Measurements from ENCODE around the gene TJP1. TPM values are rescaled to one million over a fixed set of nuclear protein-coding genes. Genes with fewer than 3 reads are reported as not detected.
A peak's percentile ranks its signal among the peaks of the same experiment; 100 is the strongest.
"Not testable (repeated sequence)": the region's sequence is repeated elsewhere in the genome, so short reads cannot be mapped to it uniquely, and the experiment has no call there.

The TJP1 gene
- total RNA-seq, 1 experiment from 2014 or later = 31.6 TPM

- DNase-seq (ENCODE audit: low read depth) = no peak
Observed at GRCh38 chr15:29756358-29757267, 65.7 kb downstream of the TJP1 start.

DNA sequence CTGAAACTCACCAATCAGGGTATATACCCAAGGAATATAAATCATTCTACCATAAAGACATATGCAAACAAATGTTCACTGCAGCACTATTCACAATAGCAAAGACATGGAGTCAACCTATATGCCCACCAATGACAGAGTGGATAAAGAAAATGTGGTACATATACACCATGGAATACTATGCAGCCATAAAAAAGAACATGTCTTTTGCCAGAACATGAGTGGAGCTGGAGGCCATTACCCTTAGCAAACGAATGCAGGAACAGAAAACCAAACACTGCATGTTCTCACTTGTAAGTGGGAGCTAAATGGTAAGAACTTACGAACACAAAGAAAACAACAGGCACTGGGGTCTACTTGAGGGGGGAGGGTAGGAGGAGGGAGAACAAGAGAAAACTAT lies 68.3 kb downstream of the TJP1 start:
- not testable (repeated sequence) for DNase-seq (ENCODE audit: low read depth)

- no peak for DNase-seq (ENCODE audit: low read depth)
Observed at GRCh38 chr15:29753506-29753905, 68.8 kb downstream of the TJP1 start.

DNA sequence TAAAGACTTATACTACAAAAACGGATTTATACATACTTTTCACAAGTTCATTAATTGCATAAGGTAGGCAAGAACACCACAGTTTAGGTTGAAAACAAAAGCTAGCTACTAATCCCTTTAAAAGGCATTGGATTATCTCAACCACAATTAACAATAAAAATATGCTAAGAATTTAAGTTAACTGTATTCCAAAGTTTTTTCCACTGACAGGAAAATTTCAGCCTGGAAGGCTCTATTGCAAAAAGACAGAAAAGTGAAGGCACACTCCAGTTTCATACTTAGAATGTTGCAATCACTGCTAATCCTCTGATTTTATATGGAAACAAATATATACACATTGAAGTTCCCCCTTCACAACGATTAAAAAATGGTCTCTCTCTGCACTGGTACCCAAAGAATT lies 71.5 kb downstream of the TJP1 start:
- no peak for DNase-seq (ENCODE audit: low read depth)

GRCh38 chr15:29749365-29750086 lies 72.7 kb downstream of the TJP1 start:
- no peak for DNase-seq (ENCODE audit: low read depth)

- peak; percentile 7 for DNase-seq (ENCODE audit: low read depth)
Observed at GRCh38 chr15:29747837-29748417, 74.3 kb downstream of the TJP1 start.

DNA sequence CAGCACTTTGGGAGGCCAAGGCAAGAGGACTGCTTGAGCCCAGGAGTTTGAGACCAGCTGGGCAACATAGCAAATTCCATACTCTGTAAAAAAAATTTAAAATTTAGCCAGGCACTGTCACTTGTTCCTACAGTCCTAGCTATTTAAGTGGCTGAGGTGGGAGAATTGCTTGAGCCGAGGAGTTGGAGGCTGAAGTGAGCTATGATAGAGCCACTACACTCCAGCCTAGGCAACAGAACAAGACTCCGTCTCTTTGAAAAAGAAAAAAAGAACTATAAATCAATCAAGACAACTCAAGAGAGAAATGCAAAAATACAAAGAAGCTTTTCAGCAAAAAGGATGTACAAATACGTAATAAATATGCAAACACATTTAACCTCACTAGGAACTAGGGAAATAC lies 78.8 kb downstream of the TJP1 start:
- no peak for DNase-seq (ENCODE audit: low read depth)

- DNase-seq (ENCODE audit: low read depth) = peak; percentile 15
Observed at GRCh38 chr15:29740692-29741311, 81.5 kb downstream of the TJP1 start.

- peak; percentile 91 for DNase-seq (ENCODE audit: low read depth)
Observed at GRCh38 chr15:29736744-29737020, 85.6 kb downstream of the TJP1 start.

DNA sequence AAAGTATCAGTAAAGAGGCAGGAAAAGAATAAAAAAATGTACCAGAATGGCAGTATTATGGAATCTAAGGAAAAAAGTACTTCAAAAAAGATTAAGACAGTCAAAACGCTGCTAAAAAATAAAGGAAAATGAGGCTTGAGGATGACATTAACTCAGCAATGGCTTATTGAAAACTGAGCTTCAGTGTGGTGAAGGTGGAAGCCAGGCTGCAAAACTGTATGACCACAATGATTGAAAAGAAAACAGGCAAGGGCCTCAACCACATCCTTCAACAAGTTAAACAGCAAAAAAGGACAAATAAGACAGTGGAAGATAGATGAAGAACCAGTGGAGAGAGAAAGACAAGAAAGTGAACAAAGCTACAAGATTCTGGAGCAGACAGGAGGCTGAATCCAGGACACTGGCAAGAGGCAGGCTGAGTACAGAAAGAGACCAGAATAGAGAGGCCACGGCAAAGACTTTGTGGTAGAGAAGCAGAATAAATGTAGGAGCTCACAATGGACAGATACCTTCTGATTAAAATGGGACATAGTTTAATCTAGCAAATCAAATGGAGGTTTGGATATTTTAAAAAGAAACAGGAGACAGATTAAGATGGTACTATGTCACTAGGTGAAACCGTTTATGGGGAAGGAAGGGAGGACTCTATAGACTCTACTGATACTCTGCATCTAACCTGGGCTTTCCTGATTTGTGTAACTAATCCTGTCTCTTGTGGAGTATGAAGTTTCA lies 86.1 kb downstream of the TJP1 start:
- DNase-seq (ENCODE audit: low read depth) = peak; percentile 22

DNA sequence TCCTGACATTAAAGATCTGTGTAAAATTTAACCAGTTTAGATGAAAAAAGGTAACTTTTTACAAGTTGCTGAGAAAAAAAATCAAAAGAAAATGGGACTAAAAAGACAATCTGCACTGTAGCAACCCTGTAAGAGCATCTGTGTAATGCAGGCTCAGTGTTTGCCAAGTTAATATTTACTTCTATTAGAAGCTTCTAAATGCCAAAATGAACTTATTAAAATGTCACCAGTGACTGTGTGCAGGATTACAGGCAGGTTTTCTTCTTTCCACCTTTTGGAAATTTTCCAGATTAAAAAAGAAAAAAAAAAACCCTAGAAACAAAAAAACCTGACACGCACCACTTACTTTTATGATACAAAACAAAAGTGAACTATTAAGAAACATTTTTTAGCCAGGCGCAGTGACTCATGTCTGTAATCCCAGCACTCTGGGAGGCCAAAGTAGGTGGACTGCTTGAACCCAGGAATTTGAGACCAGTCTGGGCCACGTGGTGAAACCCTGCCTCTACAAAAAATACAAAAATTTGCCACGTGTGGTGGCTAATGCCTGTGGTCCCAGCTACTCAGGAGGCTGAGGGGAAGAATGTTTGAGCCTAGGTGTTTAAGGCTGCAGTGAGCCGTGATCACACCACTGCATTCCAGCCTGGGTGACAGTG lies 87.2 kb downstream of the TJP1 start:
- DNase-seq (ENCODE audit: low read depth) = peak; percentile 23

GRCh38 chr15:29731865-29732264 lies 90.4 kb downstream of the TJP1 start:
- DNase-seq (ENCODE audit: low read depth) = peak; percentile 20

- DNase-seq (ENCODE audit: low read depth) = not testable (repeated sequence)
Observed at GRCh38 chr15:29730471-29730870, 91.8 kb downstream of the TJP1 start.

DNA sequence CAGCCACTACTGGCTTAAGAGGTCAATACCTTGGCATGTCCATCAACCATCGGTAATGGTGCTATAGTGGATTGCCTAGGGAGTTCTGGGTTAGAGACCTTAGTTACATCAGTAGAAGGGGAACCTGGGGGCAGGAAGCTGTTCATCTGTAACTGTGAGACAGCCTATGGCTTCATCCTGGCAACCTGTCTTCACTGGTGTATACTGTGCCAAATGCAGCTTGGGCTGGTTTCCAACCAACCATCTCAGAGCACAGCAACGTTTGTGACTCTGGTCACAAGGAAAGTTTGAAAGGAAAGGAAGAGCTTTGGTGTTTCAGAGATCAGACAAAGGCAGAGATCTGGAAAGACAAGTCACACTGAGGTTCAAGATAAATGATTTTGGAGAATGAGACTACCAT lies 93.8 kb downstream of the TJP1 start:
- no peak for DNase-seq (ENCODE audit: low read depth)

GRCh38 chr15:29727871-29728270 lies 94.4 kb downstream of the TJP1 start:
- DNase-seq (ENCODE audit: low read depth) = no peak

- no peak for DNase-seq (ENCODE audit: low read depth)
Observed at GRCh38 chr15:29726553-29726952, 95.7 kb downstream of the TJP1 start.

DNA sequence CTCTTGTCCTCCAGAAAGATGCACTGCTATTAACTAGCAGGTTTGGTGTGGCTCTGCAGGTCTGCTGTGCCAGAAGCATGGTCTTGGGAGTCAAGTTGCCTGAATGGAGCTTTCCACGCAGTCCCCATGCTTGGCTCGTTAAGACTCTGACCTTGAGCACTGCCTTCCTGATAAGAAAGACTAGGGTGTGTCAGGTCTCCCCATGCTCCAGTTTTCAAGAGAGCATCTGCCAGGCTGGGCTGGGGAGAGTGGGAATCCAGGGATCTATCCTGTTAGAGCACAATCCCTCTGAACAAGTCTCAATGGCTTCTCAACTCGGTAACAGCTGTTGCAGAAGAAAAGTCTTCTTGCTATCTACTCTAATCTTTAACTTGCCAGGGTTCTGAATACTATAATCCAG lies 98.2 kb downstream of the TJP1 start:
- no peak for DNase-seq (ENCODE audit: low read depth)

- no peak for DNase-seq (ENCODE audit: low read depth)
Observed at GRCh38 chr15:29713784-29714183, 108.5 kb downstream of the TJP1 start.

DNA sequence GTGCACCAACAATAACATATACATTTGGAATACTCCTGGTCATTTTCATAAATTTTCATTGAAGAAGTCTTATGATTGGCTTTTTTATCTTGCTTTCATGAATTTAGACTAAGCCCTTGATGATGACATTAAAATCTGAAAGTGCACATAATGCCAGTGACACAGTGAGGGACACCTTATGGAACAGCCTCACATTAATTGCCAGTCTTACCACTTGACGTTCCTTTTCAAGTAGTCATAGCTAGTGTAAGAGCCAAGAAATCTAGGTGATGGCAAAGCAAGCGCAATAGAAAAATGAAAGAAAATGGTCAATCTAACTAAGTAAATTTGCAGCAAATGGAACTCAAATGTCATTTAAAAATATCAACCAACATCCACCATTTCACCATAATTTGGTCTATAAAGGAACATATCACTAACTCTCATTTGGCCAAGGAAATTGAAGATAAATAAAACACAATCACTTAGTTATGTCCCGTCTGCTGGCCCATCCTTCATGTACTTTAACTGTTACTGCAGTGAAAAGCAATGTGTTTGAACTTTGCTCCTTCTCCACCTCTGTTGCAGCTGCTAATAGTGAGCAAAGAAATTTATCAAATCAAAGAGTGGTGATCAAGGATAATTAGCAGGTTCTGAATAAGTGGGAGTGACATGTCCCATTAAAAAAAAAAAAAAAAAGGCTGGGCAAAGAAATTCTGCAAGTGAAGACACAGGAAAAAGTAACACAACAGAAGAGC lies 110.0 kb downstream of the TJP1 start:
- DNase-seq (ENCODE audit: low read depth) = no peak

- no peak for DNase-seq (ENCODE audit: low read depth)
Observed at GRCh38 chr15:29711531-29711930, 110.7 kb downstream of the TJP1 start.

DNA sequence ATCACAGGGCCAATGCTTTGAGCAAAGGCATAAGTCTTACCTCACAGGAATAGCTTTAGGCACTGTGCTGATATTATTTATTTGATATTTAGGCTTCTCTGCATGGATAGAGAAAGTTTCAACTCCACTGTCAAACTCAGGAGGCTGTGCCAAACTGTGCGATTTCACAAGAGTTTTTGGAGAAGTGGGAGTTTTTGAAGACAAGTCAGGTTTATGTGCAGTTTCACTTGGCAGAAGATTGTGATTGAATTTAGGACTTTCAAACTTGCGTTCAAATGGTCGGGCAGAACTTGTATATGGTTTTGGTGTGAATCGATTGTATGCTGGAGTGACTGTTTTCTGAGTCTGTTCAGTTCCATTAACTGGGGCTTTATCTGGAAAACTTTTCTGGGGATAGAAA lies 113.7 kb downstream of the TJP1 start:
- DNase-seq (ENCODE audit: low read depth) = no peak
